AG04449 (cell line): Measurements from ENCODE around the gene PDGFB.

Experiments
- CTCF ChIA-PET: fragments of 350-600 bp; formaldehyde crosslinking; extraction: SDS; loops from one replicate; lab custom pipeline; 2021; ENCODE audit warnings: antibody characterized with exemption; lab: Yijun Ruan, JAX
- POLR2A ChIA-PET: fragments of 400-600, 350-600 bp; formaldehyde crosslinking; extraction: SDS; loops from one replicate; lab custom pipeline; 2020; ENCODE audit warnings: antibody characterized with exemption, inconsistent platforms; lab: Yijun Ruan, JAX
- DNase-seq: peaks from one replicate; pipeline ENCODE4 v3.0.0-alpha.2; 2010; ENCODE audit warnings: low read depth, low spot score
- H3K4me3 ChIP-seq: 2 replicates; pipeline ENCODE4 v1.5.1; 2011; ENCODE audit warnings: low read depth, mild to moderate bottlenecking, control low read depth, low read length
- TF ChIP-seq, protein P1 (sequence below): IDR thresholded peaks from one replicate; pipeline ENCODE4 v1.5.1; 2011; ENCODE audit warnings: mild to moderate bottlenecking, moderate library complexity, low read length, control low read depth, inconsistent platforms; ENCODE audit not compliant: insufficient read depth; ENCODE audit errors: missing control alignments

PDGFB gene

DNA sequence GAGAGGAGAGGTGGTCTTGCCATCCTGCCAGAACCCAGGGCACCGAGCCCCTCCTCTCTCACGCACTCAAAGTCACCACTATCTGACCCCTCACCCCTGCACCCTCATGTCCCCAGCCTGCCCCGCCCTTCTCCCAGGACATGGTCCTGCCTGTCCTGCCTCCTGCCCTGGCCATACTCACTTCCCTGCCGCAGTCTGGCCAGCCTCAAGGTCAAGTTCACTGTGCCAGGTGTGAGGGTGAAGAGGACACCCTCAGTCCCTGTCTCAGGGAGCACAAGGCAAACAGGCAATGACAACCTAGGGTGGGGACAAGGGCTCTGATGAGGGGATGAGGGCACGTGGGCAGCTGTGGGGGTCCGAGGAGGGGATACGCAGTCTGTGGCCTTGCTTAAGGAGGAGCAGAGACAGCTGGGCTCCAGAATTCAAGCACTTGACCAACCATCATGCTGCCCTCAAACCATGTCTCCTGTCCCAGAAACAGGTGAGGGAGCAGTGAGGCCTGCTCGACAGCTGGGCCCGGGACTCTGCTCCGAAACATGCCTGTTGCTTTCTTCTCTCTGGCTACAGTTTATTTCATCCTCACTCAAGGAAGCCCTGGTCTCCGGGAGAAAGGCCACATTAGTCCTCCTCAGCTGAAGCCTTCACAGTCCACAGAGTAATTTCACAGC, 36.6 kb downstream of the PDGFB start:
- CTCF ChIA-PET: interaction anchor here (0.9 kb wide), 1 partner anchor 38 kb away, joined by 3 read pairs; no protein-coding TSS in a partner anchor

DNA sequence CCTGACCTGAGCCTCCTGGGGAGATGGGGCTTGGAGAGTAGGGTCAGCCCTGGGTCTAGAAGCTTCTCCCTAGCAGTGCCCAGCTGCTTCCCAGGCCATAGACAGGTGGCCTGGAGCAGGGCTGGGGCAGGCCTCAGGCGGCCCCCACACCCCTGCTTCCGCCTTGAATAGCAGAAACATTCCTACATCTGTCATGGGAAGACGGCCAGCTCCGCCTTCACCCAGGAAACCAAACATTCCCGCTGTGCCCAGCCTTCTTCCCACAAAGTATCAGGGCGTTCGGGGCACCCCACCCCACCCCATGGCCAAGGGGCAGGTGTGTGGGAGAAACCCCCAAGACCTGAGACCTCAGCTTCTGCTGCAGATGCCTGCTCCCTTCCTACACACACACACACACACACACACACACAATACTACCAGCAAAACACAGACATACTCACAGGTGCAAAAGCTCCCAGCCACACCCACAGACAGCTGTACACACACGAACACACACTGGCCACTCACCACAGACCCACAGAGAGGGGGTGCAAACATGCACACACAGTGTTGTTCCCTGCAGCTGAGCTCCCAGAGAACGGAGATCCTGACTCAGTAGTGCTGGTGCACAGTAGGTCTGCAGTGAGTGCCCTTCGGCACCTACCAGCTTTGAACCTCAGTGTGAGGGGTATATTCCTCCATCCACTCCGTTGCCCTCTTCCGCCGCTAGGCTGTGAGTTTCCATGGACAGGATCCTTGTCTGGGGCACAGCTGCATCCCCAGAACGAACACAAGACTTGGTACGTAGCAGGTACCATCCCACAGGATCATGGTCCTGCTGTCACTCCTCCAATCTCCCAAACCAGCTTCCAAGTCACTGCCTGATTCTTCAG, 37.4 kb downstream of the PDGFB start:
- POLR2A ChIA-PET: interaction anchor here (1.6 kb wide), 1 partner anchor 111 kb away, joined by 3 read pairs; no protein-coding TSS in a partner anchor
- CTCF ChIA-PET: interaction anchor here (0.7 to 1.0 kb wide), 3 partner anchors 8 to 38 kb away, joined by 3 to 4 read pairs (median 3); no protein-coding TSS in a partner anchor

More for the DNA sequence above, 36.6 kb downstream of the PDGFB start:
- H3K4me3 ChIP-seq: no peak overlapping the region
- POLR2A ChIA-PET: interaction anchor here (1.6 kb wide), 1 partner anchor 110 kb away, joined by 3 read pairs; no protein-coding TSS in a partner anchor
- TF ChIP-seq, protein P1, sequence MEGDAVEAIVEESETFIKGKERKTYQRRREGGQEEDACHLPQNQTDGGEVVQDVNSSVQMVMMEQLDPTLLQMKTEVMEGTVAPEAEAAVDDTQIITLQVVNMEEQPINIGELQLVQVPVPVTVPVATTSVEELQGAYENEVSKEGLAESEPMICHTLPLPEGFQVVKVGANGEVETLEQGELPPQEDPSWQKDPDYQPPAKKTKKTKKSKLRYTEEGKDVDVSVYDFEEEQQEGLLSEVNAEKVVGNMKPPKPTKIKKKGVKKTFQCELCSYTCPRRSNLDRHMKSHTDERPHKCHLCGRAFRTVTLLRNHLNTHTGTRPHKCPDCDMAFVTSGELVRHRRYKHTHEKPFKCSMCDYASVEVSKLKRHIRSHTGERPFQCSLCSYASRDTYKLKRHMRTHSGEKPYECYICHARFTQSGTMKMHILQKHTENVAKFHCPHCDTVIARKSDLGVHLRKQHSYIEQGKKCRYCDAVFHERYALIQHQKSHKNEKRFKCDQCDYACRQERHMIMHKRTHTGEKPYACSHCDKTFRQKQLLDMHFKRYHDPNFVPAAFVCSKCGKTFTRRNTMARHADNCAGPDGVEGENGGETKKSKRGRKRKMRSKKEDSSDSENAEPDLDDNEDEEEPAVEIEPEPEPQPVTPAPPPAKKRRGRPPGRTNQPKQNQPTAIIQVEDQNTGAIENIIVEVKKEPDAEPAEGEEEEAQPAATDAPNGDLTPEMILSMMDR: no peak
- no peak for DNase-seq

DNA sequence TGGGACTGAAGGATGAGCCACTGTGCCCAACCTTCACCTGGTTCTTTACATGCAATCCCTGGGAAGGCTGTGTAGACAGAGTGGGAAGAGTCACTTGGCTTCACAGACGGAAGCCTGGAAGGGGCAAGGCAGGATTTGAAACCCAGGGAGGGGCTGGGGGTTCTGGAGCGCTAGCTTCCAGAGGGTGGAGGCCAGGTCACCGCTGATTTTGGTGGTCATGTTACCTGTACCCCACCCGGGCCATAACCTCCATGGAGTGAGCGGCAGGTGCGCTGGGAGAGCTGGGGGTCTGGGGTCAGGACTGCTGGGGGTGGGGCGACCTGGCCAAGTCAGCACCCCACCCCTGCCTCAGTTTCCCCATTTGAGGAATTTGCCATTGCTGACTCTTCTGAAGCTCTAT, 38.3 kb downstream of the PDGFB start:
- POLR2A ChIA-PET: interaction anchor here (1.6 kb wide), 1 partner anchor 112 kb away, joined by 3 read pairs; no protein-coding TSS in a partner anchor
- TF ChIP-seq, protein P1: no peak
- no peak overlapping the region for H3K4me3 ChIP-seq
- no peak for DNase-seq
- CTCF ChIA-PET: interaction anchor here (1.0 kb wide), 1 partner anchor 9 kb away, joined by 4 read pairs; no protein-coding TSS in a partner anchor

More for the DNA sequence above, 37.4 kb downstream of the PDGFB start:
- no peak overlapping the region for H3K4me3 ChIP-seq
- no peak for DNase-seq
- TF ChIP-seq, protein P1: no peak

DNA sequence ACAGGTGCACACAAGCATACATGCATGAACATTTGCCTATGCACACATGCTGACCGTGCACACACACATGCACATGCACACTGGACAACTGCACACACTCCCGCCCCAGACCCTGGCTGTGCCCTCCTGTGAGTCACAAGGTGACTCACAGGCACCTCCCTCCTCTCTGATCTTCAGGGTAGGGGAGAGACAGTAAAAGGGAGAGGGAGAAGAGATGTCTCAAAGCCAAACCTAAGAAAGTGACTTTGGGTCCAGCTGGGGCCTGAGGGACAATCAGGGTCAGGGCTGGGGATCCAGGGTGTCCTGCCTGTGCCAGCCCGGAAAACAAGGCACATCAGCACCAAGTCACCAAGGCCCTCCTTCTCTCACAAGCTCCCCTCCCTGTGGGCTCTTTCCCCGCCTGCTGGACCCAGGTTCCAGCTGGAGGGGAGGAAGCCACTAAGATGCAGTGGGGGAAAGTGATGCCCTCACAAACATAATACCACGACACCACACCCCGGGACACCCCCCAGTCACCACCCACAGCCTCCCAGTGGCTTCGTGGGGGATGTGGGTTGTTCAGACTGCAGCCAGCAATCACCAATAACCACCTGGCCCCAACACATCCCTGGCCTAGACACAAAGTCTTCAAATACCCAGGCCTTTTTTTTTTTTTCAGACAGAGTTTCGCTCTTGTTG, 39.3 kb downstream of the PDGFB start:
- no peak overlapping the region for H3K4me3 ChIP-seq
- POLR2A ChIA-PET: interaction anchor here (0.9 kb wide), 1 partner anchor 114 kb away, joined by 3 read pairs; no protein-coding TSS in a partner anchor
- no peak for DNase-seq
- TF ChIP-seq, protein P1: no peak
- CTCF ChIA-PET: no interaction called here

GRCh38 chr22:39204216-39204615, 40.6 kb downstream of the PDGFB start:
- TF ChIP-seq, protein P1: no peak
- no peak for DNase-seq
- no peak overlapping the region for H3K4me3 ChIP-seq
- ChIA-PET CTCF (interaction anchor here (1.1 kb wide), 1 partner anchor 30 kb away, joined by 3 read pairs; no protein-coding TSS in a partner anchor), POLR2A (no interaction called here)
